Measurements from ENCODE around the gene TFAP2E. TPM values are rescaled to one million over a fixed set of nuclear protein-coding genes. Genes with fewer than 3 reads are reported as not detected.

Gene TFAP2E
- total RNA-seq, 1 donor from 2014 or later, result 6.4 TPM

DNA sequence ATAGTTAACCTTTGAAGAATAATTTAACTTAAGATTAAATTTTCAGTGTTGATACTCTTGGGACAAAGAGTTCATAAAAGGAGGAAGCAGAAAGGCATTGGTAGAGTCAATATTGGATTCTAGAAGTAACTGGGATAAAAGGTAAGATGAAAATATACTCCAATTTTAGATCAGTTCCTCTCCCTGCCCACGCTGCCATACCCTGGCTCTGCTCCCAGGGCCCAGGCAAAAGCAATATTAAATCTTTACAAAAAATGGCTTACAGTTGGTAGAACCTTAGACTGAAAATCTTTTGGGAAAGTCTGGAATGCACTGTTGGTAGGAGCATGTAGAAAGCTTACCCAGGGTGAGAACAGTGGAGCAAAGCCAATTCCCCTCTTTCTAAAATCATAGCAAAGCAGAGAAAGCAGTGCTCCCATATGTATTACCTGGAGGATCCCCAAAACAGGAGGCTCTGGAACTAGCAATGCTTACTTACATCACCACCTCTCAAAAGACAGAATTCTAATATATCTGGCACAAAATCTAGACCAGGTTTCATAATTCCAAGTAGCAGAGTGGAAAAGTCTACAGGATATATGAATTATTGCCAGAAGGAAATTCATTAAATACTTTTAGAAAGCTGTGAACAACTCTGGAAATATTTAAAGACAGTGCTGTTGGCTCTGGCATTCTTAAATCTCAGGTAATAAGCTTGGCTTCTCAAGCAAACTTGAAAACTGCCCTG lies 40.5 kb upstream of the TFAP2E start:
- H3K27me3 ChIP-seq, result no peaks in the 10 kb centered on the region
- H3K9me3 ChIP-seq, result no peaks in the 10 kb centered on the region
- intact Hi-C loops (cut with DNase I), result no loop called here
- DNase-seq (ENCODE audit: extremely low spot score in 2 of 2), result no peak
- no peaks in the 10 kb centered on the region for H3K36me3 ChIP-seq
- H3K4me1 ChIP-seq, result peaks cover 13% of the 10 kb centered on the region
- no peak overlapping the region for H3K4me3 ChIP-seq
- H3K27ac ChIP-seq, result no peak overlapping the region
- TF ChIP-seq POLR2A (IDR thresholded peaks at IDR 0.05) (no peak), POLR2AphosphoS5 (IDR thresholded peaks at IDR 0.05; ENCODE audit: insufficient read depth in 1 of 2, low read depth in 1 of 2) (no peak), CTCF (IDR thresholded peaks at IDR 0.05) (no peak)

- H3K36me3 ChIP-seq, result no peaks in the 10 kb centered on the region
- H3K4me1 ChIP-seq, result peaks cover 20% of the 10 kb centered on the region
- H3K9me3 ChIP-seq, result no peaks in the 10 kb centered on the region
- no peak overlapping the region for H3K4me3 ChIP-seq
- no peak for DNase-seq (ENCODE audit: extremely low spot score in 2 of 2)
- intact Hi-C loops (cut with DNase I), result no loop called here
- TF ChIP-seq POLR2AphosphoS5 (IDR thresholded peaks at IDR 0.05; ENCODE audit: insufficient read depth in 1 of 2, low read depth in 1 of 2) (no peak), CTCF (IDR thresholded peaks at IDR 0.05) (no peak), POLR2A (IDR thresholded peaks at IDR 0.05) (no peak)
- no peaks in the 10 kb centered on the region for H3K27me3 ChIP-seq
- H3K27ac ChIP-seq, result no peak overlapping the region
These were observed 39.5 kb upstream of the TFAP2E start for GRCh38 chr1:35533586-35533985.

GRCh38 chr1:35535243-35535642 lies 37.9 kb upstream of the TFAP2E start:
- H3K27ac ChIP-seq, result no peak overlapping the region
- no peaks in the 10 kb centered on the region for H3K36me3 ChIP-seq
- DNase-seq (ENCODE audit: extremely low spot score in 2 of 2), result no peak
- H3K9me3 ChIP-seq, result no peaks in the 10 kb centered on the region
- intact Hi-C loops (cut with DNase I), result no loop called here
- no peaks in the 10 kb centered on the region for H3K27me3 ChIP-seq
- peaks cover 36% of the 10 kb centered on the region for H3K4me1 ChIP-seq
- no peak for TF ChIP-seq POLR2A (IDR thresholded peaks at IDR 0.05)
- TF ChIP-seq CTCF (IDR thresholded peaks at IDR 0.05), result no peak
- TF ChIP-seq POLR2AphosphoS5 (IDR thresholded peaks at IDR 0.05; ENCODE audit: insufficient read depth in 1 of 2, low read depth in 1 of 2), result no peak
- no peak overlapping the region for H3K4me3 ChIP-seq

GRCh38 chr1:35536556-35537162 lies 36.5 kb upstream of the TFAP2E start:
- no peak overlapping the region for H3K4me3 ChIP-seq
- TF ChIP-seq CTCF (IDR thresholded peaks at IDR 0.05) (no peak), POLR2AphosphoS5 (IDR thresholded peaks at IDR 0.05; ENCODE audit: insufficient read depth in 1 of 2, low read depth in 1 of 2) (no peak), POLR2A (IDR thresholded peaks at IDR 0.05) (no peak)
- H3K27ac ChIP-seq, result no peak overlapping the region
- intact Hi-C loops (cut with DNase I), result no loop called here
- peaks cover 46% of the 10 kb centered on the region for H3K4me1 ChIP-seq
- H3K27me3 ChIP-seq, result no peaks in the 10 kb centered on the region
- DNase-seq (ENCODE audit: extremely low spot score in 2 of 2), result no peak
- H3K9me3 ChIP-seq, result no peaks in the 10 kb centered on the region
- no peaks in the 10 kb centered on the region for H3K36me3 ChIP-seq

- Histone ChIP-seq H3K36me3 (no peaks in the 10 kb centered on the region), H3K27me3 (no peaks in the 10 kb centered on the region), H3K4me3 (no peak overlapping the region), H3K27ac (no peak overlapping the region), H3K9me3 (no peaks in the 10 kb centered on the region), H3K4me1 (peaks cover 58% of the 10 kb centered on the region)
- no peak for TF ChIP-seq POLR2AphosphoS5 (IDR thresholded peaks at IDR 0.05; ENCODE audit: insufficient read depth in 1 of 2, low read depth in 1 of 2)
- no peak for TF ChIP-seq POLR2A (IDR thresholded peaks at IDR 0.05)
- no peak for TF ChIP-seq CTCF (IDR thresholded peaks at IDR 0.05)
- intact Hi-C loops (cut with DNase I), result no loop called here
- DNase-seq (ENCODE audit: extremely low spot score in 2 of 2), result no peak
These were observed 35.3 kb upstream of the TFAP2E start for GRCh38 chr1:35537806-35538205.

Data from vagina (tissue), 2 donors.